ENCODE results near the gene APLF.
"Not testable (repeated sequence)": the region's sequence is repeated elsewhere in the genome, so short reads cannot be mapped to it uniquely, and the experiment has no call there.

The APLF gene

DNA sequence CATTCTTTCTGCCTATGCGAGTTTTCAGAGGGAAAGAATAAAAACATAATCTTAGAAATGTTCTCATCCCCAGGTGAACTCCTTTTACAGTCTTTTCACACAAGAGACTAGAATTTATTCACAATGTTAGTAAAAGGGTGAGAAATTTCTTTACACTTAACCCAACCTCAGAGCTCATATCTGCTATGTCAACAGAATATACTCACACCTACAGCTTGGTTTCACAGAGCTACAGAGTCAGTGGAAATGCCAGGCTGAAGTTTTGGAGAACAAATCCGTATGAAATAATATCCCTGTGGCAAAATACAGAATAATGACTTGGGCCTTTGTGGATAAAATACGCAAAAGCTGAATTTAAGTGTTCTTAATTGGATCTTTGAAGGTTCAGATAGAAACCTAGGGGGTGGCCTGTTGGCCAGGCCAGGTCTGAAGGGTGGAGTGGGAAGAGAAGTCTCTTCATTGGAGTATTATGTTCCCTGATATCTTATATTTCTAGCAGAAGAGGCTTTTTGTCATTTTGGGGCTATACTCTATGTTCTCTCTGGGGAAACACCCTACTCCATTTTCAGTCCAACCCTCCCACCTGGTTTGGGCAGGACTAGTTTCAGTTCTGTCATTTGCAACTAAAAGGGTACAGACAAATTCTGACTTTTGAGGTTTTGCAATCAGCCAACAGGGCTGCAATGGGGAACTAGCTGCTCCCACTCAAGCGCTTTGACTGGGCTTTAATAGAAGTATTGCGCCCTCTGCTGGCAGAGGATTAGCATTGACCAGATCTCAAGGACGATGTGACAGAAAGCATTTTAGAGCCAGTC lies 26.0 kb upstream of the APLF start:
- peak; percentile 80 for DNase-seq (ENCODE audit: low read depth, low spot score)

DNA sequence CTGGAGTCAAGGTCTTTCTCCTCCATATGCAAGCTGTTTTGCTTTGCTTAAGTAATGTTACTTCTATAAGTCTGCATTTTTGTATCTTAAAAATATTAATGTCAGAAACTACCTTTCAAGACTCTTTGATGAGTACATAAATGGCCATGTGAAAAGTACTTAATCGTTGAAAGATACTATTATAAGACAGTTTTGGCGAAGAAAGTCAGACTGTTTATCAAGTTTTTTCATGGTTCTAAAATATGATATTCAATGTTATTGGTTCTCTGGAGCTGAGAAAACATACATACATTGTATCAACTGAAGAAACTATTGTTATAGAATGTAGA lies 25.4 kb upstream of the APLF start:
- no peak for DNase-seq (ENCODE audit: low read depth, low spot score)

GRCh38 chr2:68446425-68446824 lies 21.0 kb upstream of the APLF start:
- DNase-seq (ENCODE audit: low read depth, low spot score), result not testable (repeated sequence)

DNA sequence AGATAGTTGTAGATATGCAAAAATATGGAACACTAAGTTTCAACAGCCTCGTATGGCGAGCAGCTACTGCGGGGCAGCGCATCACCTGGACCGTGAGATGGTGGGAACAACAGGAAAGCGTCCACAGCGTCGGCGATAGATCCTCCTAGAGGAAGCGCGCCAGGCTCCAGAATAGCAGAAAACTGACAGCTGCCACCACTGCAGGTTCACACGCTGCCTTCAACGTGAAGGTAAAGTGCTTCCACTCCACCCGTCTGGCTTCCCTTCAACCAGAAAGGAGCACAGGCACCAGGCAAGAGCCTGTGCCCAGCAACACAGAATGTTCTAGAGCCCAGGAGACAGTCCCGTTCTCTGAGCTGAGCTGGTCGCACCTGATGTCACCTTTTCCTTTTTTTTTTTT lies 20.3 kb upstream of the APLF start:
- DNase-seq (ENCODE audit: low read depth, low spot score), result no peak

GRCh38 chr2:68448671-68449653 lies 18.4 kb upstream of the APLF start:
- DNase-seq (ENCODE audit: low read depth, low spot score), result no peak

- DNase-seq (ENCODE audit: low read depth, low spot score), result no peak
Measured at GRCh38 chr2:68452158-68452900, 15.1 kb upstream of the APLF start.

- no peak for DNase-seq (ENCODE audit: low read depth, low spot score)
Measured at GRCh38 chr2:68453761-68454360, 13.5 kb upstream of the APLF start.

DNA sequence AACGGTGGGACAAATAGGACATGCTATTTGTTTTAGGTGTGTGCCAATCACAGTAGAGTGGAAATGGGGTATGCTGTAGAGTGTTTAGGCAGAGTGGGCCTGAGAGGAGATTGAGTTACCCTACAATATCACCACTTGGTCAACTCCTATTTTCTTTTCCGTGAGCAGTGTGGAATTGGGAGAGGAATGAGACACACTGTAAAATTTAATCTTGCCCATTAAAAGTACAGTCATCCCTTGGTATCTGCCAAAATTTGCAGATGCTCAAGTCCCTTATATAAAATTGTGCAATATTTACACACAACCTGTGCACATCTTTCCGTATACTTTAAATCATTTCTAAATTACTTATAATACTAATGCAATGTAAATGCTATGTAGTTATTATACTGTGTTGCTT lies 12.7 kb upstream of the APLF start:
- DNase-seq (ENCODE audit: low read depth, low spot score), result no peak

DNA sequence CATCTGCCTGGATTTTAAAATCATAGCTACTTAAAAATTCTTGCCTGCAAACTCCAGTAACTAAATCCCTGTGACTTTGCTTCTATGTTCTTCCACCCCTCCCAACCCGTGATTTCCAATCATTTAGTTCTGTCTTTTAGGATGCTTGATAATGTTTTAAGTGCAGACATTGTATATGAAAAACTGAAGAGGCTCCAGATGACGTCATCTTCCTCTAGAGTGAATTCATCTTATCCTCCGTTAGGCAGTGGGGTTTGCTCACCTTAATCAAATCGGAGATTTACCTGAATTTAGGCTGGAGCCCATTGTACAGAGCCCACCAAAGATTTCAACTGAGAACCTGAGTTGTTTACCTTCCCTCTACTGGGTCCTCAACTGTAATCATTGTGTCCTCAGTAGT lies 11.2 kb upstream of the APLF start:
- no peak for DNase-seq (ENCODE audit: low read depth, low spot score)

DNA sequence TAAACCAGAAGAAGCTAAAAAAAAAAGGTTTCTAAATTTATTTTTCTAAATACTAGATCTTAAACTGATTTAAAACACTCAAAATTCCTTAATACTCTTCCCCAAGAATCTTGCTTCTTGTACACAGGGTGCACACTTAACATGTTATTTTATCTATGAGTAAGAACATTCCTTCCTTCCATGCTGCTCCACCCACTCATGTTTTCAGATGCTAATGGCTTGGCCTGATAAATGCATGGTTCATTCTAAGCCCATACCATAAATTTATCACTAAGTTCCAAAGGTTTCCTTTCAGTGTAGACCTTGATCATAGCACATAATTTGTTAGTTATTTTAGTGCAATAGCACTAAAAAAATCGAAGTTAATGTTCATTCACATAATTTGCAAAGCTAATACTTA lies 8.4 kb upstream of the APLF start:
- DNase-seq (ENCODE audit: low read depth, low spot score), result no peak

DNA sequence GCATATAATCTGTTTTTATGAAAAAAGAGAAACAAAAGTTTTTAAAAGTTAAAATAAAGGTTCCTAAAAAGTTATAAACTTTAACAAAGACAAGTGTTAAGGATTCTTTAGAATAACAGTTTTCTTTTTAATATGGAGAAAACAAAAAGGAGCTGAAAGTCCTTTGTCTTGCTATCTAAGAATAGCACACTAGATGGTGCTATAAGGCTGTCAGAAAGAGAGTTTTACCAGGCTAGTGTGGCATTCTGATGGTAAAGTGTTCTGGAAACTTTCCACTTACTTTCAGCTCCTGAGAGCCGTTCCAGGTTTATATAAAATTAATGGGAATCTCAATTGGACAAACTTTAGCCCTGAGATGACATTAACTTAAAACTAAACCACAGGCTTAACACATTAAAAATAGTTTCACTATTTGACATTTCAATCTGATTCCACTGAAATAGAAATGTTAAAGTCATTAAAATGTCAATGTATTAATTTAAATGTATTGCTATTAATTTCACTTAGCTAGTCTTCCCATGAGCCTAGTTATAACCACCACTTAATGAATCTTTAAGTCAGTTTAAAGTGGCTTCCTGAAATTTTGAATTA lies 4.0 kb upstream of the APLF start:
- no peak for DNase-seq (ENCODE audit: low read depth, low spot score)

GRCh38 chr2:68464651-68465050 lies 2.7 kb upstream of the APLF start:
- no peak for DNase-seq (ENCODE audit: low read depth, low spot score)

DNA sequence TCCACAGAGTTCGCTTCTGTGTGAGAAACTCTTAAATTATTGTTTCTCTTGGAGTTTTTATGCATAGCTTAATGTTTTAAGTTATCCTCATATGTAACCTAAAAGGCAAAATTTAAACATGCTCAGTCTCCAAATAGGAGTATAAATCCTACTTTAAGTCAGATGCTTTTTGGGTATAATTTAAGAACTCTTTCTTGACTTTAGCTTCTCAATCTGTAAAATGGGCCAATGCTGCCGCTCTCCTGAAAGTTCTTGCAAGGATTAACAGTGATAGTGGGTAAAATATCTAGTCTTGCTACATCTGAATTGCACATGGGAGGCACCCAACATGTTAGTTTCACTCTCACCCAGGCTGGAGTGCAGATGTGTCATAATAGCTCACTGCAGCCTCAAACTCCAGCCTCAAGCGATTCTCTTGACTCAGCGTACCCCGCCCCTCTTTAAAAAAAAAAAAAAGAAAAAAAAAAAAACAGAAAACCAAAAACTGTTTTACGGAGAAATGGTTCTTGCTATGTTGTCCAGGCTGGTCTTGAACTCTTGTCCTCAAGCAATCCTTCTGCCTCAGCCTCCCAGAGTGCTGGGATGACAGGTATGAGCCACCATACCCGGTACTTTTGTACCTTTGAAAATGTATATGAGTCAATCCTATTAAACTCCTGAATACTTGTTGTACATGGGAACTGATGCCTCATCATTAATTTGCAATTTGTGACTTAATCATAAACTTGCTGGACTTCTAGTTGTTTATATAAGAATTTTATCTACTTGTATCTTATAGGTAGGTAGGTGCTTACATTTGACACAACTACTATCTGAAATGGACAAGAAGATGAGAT lies 2.1 kb upstream of the APLF start:
- no peak for DNase-seq (ENCODE audit: low read depth, low spot score)

- peak; percentile 19 for DNase-seq (ENCODE audit: low read depth, low spot score)
Measured at GRCh38 chr2:68466361-68466777, 1.0 kb upstream of the APLF start.

GRCh38 chr2:68466778-68467076 lies 658 bp upstream of the APLF start:
- DNase-seq (ENCODE audit: low read depth, low spot score), result no peak

DNA sequence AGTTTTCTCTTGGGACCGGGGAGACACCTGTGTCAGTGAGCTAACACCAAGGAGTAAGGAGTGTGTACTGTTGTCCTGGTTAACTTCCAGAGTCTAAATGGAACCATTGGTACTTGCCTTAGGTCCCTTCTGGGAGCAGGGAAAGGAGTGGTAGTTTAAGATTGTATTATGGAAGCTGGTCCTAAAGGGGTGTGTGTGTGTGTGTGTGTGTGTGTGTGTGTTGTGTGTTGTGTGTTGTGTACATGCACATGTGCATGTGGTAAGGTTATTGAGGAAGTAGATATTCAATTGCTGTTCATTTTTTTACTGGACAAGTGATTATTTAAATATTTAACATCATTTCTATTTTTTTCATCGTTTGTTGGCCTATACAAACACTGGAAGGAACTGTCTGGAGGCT lies 1.4 kb downstream of the APLF start:
- no peak for DNase-seq (ENCODE audit: low read depth, low spot score)

- no peak for DNase-seq (ENCODE audit: low read depth, low spot score)
Measured at GRCh38 chr2:68469935-68470334, 2.5 kb downstream of the APLF start.

GRCh38 chr2:68471385-68471784 lies 4.0 kb downstream of the APLF start:
- no peak for DNase-seq (ENCODE audit: low read depth, low spot score)

GRCh38 chr2:68472796-68473414 lies 5.5 kb downstream of the APLF start:
- no peak for DNase-seq (ENCODE audit: low read depth, low spot score)

DNA sequence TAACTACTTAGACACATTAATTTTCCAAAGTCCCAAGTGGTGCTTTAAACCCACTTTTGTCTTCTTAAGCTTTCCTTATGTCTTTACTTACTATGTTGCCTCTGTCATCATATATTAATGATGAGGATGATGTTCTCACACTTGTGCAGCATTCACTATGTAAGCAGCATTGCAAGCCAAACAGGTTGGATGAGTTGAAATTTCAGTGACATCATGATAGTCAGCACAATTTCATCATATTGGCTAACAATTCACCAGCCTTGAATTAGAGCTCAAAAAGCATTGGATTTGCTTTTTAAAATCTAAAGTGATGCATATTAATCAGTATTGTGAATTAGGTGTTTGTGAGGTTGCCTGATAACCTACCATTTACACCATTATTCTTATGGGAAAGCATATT lies 7.7 kb downstream of the APLF start:
- DNase-seq (ENCODE audit: low read depth, low spot score), result no peak
